SH-SY5Y (cell line): ENCODE results near the gene SRRM2.

Experiments
- GATA2 ChIP-seq: IDR thresholded peaks from 2 replicates; pipeline ENCODE4 v1.6.1; 2011; ENCODE audit warnings: mild to moderate bottlenecking, low read depth, low read length
- GATA3 ChIP-seq: IDR thresholded peaks from 2 replicates; pipeline ENCODE4 v1.6.1; 2011; ENCODE audit warnings: low read depth, mild to moderate bottlenecking, low read length, moderate library complexity

DNA sequence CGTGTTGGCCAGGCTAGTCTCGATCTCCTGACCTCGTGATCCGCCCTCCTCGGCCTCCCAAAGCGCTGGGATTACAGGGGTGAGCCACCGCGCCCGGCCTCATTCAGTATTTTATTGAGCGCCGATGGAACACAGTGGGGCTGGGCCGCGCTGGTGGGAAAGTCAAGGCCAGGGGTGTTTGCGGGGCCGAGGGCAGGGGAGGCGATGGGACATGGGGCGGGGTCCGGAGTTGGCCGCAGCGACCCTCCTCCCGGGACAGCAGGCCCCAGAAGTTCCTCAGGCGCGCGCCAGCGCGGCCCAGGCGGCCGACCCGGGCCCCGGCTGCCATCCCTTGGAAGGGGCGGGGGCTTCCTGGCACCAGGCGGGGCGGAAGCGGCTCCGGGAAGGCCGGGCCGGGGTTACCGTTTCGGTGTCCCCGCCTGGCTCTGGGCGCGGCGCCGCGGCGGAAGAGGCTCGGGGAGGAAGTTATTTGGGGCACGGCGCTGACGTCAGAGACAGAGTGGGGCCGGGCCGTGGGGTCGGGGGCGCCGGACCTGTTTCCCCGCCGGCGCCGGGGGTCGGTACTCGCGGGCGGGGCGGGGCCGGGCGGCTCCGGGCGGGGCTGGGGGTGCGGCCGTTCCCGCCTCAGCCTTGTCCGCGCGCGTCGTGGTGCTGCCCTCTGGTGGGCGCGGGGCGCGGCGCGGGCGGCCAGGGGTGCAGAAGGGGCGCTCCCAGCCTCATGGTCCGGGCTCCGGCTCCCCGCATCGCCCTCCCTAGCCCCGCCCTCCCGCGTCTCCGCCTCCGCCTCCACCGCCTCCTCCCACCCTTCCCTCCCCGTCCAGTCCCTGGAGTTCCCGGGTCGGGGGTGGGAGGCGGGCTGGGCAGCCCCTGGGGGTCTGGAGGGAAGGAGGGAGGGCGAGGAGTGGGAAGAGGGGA, 31.5 kb upstream of the SRRM2 start:
- no peak for TF ChIP-seq GATA3
- TF ChIP-seq GATA2: no peak
